Astrocyte of the spinal cord (primary cell): ENCODE data around the gene ANAPC10.

ENCODE experiments used
- DNase-seq: peaks from one replicate; pipeline ENCODE4 v3.0.0; 2011; ENCODE audit warnings: low read depth, low spot score
- H3K4me3 ChIP-seq: 2 replicates; pipeline ENCODE4 v1.5.1; 2011; ENCODE audit warnings: low read depth, mild to moderate bottlenecking, low read length, moderate library complexity
- CTCF ChIP-seq: IDR thresholded peaks from 2 replicates; pipeline ENCODE4 v1.5.1; 2012; ENCODE audit warnings: low read depth, mild to moderate bottlenecking, low read length, inconsistent platforms
- in situ Hi-C: cut with HindIII; loops from 2 replicates; pipeline ENCODE4 v1.10.0; 2017; ENCODE audit warnings: low sequenced_read_pairs

ANAPC10 gene

GRCh38 chr4:145125396-145125795 is 27.4 kb upstream of the ANAPC10 start:
- in situ Hi-C loops, result no loop called here
- TF ChIP-seq CTCF, result no peak

GRCh38 chr4:145108128-145108527 is 10.1 kb upstream of the ANAPC10 start:
- in situ Hi-C loops, result no loop called here
- no peak for TF ChIP-seq CTCF
- no peak for DNase-seq
- no peak overlapping the region for H3K4me3 ChIP-seq

More at GRCh38 chr4:145125396-145125795, 27.4 kb upstream of the ANAPC10 start:
- no peak overlapping the region for H3K4me3 ChIP-seq
- DNase-seq, result no peak

- DNase-seq, result no peak
- H3K4me3 ChIP-seq, result no peak overlapping the region
- in situ Hi-C loops, result no loop called here
- TF ChIP-seq CTCF, result no peak
Observed at GRCh38 chr4:145107126-145107525, 9.1 kb upstream of the ANAPC10 start.

GRCh38 chr4:145103496-145103895 is 5.5 kb upstream of the ANAPC10 start:
- no peak for DNase-seq
- no peak for TF ChIP-seq CTCF
- no peak overlapping the region for H3K4me3 ChIP-seq
- in situ Hi-C loops, result no loop called here

GRCh38 chr4:145102619-145103018 is 4.6 kb upstream of the ANAPC10 start:
- TF ChIP-seq CTCF, result no peak
- no peak overlapping the region for H3K4me3 ChIP-seq
- in situ Hi-C loops, result no loop called here
- no peak for DNase-seq

GRCh38 chr4:145101091-145101490 is 3.1 kb upstream of the ANAPC10 start:
- H3K4me3 ChIP-seq, result no peak overlapping the region
- TF ChIP-seq CTCF, result no peak
- DNase-seq, result no peak
- in situ Hi-C loops, result no loop called here

- no peak for DNase-seq
- no peak for TF ChIP-seq CTCF
- peak overlapping the region; percentile 76 for H3K4me3 ChIP-seq
- in situ Hi-C loops, result no loop called here
Observed at GRCh38 chr4:145099653-145100052, 1.7 kb upstream of the ANAPC10 start.
